ENCODE data around the gene CCDC97.
"Not testable (repeated sequence)": the region's sequence is repeated elsewhere in the genome, so short reads cannot be mapped to it uniquely, and the experiment has no call there.

CCDC97 gene

GRCh38 chr19:41310033-41310831 lies at the start of gene CCDC97:
TSS of gene CCDC97 (plus strand) at chr19:41310172. CDS start at chr19:41310311, 139 bp downstream.
- DNase-seq = peak; percentile 64 to 83

GRCh38 chr19:41261474-41262190 lies 48.3 kb upstream of the CCDC97 start:
- DNase-seq = no peak

- peak in 1 of 2 experiments; percentile 56 for DNase-seq
These were observed 46.7 kb upstream of the CCDC97 start for GRCh38 chr19:41263042-41263849.

GRCh38 chr19:41263850-41264580 lies 46.0 kb upstream of the CCDC97 start, which contains the start of gene HNRNPUL1:
TSS of gene HNRNPUL1 (plus strand) at chr19:41264372. CDS start at chr19:41264504, 132 bp downstream.
- DNase-seq = peak; percentile 96 to 99

- DNase-seq = no peak
These were observed 45.2 kb upstream of the CCDC97 start for GRCh38 chr19:41264581-41265394.

- no peak for DNase-seq
These were observed 44.4 kb upstream of the CCDC97 start for GRCh38 chr19:41265395-41266153.

- DNase-seq = no peak
These were observed 40.9 kb upstream of the CCDC97 start for GRCh38 chr19:41269055-41269454.

- DNase-seq = no peak
These were observed 40.4 kb upstream of the CCDC97 start for GRCh38 chr19:41269571-41269970.

- no peak for DNase-seq
These were observed 36.9 kb upstream of the CCDC97 start for GRCh38 chr19:41273076-41273475.

- DNase-seq = no peak
These were observed 35.2 kb upstream of the CCDC97 start for GRCh38 chr19:41274802-41275201.

- no peak for DNase-seq
These were observed 33.7 kb upstream of the CCDC97 start for GRCh38 chr19:41276231-41276630.

GRCh38 chr19:41278478-41278877 lies 31.5 kb upstream of the CCDC97 start:
- DNase-seq = no peak

- no peak for DNase-seq
These were observed 21.1 kb upstream of the CCDC97 start for GRCh38 chr19:41288673-41289530.

- DNase-seq = not testable (repeated sequence)
These were observed 20.2 kb upstream of the CCDC97 start for GRCh38 chr19:41289814-41290213.

GRCh38 chr19:41294393-41294792 lies 15.6 kb upstream of the CCDC97 start:
- no peak for DNase-seq

GRCh38 chr19:41295499-41295898 lies 14.5 kb upstream of the CCDC97 start:
- no peak for DNase-seq

GRCh38 chr19:41296433-41296871 lies 13.5 kb upstream of the CCDC97 start:
- DNase-seq = no peak

- DNase-seq = no peak
These were observed 12.2 kb upstream of the CCDC97 start for GRCh38 chr19:41297628-41298347.

Measured in SW 1271 (cell line).